Fibroblast of skin of scalp (primary cell): ENCODE results near the gene PPP1R13L.

ENCODE experiments used
- DNase-seq: peaks from one replicate; pipeline ENCODE4 v3.0.0-alpha.2; 2013

The PPP1R13L gene

DNA sequence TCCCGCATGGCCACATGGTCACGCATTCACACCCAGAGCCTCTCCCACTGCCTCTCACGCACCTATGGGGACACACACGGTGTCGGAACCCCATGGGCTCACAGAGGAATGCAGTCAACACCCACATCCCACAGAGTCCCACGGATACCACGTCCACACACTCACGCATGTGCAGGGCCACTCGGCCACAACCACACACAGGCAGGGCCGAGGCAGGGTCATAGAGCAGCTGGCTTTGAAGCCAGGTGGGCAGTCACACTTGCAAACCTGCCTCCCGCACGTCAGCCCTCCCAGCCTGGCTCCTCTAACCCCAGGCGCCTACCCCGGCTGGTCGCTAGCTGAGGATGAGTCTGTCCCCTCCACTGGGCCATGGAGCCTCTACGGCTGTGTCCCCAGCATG, 42.6 kb downstream of the PPP1R13L start:
- no peak for DNase-seq

GRCh38 chr19:45361608-45362007, 43.3 kb downstream of the PPP1R13L start:
- DNase-seq: no peak

DNA sequence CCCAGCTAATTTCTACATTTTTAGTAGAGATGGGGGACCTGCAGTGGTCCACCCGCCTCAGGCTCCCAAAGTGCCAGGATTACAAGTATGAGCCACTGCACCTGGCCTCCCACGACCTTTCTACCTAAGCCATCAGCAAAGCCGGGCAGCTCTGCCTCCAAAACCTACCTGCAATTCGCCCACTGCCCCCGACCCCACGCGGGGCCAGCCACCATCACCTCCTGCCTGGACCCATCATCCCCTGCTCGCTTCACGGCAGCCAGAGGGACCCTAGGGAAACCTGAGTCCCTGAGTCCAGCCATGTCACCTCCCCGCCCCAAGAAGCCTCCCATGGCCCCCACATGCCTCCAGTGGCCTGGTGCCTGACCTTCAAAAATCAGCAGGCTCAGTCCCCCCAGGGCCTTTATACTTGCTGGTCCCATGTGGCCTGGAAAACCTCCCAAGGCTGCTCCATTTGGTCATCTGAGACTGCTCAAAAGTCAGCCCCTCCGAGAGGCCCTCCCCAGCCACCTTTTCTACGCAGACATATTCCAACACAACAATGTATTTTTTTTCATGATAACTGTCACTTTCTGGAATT, 46.6 kb downstream of the PPP1R13L start:
- no peak for DNase-seq

- DNase-seq: no peak
Measured at GRCh38 chr19:45357445-45357783, 47.5 kb downstream of the PPP1R13L start.

DNA sequence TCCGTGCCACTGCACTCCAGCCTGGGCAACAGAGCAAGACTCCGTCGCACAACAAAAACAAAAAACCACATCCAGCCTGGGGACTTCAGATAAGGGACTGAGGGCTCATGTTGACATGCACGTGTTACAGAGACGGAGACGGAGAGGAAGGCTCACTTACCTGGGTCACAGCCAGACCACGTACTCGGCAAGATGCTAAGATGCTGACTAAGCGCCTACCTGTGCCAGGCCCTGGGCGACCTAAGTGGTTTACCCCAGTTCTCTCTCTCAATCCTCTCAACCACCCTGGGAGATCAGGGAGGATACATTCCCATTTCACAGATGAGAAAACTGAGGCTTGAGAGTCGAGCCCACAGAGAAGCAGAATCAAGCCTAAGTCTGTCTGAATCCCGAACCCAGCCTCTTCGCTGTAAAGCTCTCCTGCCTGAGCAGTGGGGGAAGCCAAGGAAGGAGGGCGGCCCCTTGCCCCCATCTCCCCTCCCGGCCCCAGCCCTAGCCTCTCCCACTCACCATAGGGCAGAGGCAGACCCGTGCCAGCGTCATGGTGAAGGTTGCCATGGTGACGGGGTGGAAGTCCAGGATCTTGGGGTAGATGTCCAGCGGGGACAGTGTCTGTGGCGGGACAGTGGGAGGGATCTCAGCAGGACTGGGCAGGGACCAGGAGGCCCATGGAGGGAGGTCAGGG, 48.0 kb downstream of the PPP1R13L start:
- DNase-seq: no peak

DNA sequence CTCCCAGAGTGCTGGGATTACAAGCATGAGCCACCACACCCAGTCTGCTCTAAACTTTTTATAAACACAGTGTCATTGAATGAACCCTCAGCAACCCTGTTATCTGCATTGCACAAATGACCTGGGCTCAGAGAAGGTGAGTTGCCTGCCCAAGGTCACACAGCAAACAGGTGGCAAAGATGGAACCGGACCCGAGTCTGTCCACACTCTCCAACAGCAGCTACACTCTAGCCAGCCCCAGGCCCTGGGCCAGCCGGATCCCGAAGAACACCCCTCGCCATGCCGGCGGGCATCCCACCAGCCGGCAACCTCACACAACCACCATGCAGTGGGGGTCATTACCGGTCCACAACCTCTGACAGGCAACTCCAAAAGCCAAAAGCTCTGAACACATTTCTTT, 49.0 kb downstream of the PPP1R13L start:
- no peak for DNase-seq

DNA sequence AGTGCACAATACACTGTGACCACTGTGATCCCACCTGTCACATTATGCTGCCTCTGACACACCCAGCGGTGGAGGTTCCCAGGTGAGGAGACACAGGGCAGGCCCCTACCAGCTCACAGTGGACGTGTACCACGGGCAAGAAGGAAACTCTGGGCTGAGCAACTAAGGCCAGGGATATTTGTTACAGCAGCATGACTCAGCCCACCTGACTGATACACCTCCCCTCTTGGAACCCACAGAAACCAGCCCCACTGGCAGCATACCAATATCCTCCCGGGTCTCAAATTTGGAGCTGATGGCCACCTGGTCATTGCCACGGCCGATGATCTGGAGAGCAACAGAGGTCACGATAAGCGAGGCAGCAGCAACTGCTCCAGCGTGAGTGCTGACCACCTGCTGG, 49.5 kb downstream of the PPP1R13L start:
- no peak for DNase-seq

DNA sequence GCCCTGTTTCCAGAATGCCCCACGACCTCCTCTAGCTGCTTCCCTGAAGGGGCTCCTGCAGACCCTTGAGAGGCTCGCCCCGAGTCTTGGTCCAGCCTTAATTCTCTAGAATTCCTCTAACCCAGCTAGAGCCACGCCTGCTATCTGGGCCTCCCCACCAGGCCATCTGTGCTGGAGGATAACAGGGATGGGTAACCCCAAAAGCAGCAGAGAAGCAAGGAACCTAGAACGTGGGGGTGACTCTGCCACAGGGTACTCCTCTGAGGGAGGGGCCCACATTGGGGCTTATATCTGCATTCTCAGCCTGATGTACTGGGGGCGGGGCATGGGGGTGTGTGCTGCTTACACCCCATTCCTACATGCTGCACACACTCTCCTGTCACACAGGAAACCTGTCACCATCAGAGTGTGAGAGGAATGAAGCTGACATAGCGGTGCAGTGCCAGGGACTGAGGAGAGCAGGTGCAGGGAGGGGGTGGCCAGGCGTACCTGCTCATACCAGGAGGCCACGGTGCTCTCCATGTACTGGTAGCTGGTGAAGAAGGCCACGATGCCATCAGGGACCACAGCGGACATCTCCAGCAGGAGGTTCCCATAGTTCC, 50.5 kb downstream of the PPP1R13L start:
- DNase-seq: no peak

DNA sequence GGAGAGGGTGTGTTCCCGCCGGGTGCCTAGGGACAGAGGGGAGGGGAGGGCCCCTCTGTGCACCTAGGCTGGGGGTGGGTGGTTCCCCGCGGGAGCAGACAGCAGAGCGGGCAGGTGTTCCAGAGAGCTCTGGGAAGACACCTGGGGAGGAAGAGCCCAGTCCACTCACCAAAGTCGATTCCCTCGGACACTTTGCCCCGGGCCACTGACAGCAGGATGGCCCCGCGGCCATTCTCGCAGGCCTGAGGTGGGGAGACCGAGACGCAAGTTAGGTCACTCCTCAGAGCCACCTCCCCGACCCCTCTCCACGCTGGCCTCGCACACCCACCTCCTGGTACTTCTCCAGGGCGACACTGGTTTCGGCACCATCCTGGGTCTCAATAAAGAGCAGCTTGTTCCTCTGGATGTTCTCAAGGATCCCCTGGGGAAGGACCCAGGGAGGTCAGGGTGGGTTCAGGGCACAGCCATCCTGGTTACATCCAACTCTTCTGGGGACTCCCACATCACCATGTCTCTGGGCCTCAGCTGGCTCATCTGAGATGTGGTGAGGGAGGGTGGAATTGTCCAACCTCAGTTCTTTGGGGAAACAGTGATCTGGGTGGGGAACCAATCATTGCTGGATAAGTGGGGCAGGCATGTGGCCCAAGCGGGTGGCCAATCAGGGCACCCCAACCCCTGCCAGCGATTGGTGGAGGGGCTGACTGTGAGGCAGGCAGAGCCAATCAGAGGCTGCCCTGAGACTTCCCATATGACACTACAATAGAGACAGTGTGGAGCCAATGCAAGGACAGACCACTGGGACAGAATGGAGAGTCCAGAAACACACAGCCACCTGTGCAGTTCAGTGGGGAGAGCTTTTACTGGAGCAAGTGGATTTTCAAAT, 51.7 kb downstream of the PPP1R13L start:
- no peak for DNase-seq

DNA sequence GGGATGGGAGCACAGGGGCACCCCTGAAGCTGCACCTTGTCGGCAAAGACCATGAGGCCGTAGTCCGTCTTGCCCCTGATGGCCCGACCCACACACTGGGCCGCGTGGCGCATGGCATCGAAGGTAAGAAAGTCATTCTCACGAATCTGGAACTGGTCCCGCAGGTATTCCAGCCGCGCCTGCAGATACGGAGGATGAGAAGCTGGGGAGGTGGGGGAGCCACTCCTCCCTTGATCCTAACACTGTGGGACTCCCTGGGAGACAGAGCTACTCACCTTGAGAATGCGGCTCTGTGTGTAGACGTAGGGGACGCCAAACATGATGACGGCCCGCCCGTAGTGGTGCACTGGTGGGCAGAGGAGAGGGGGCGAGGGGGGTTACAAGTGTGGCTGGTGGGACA, 52.4 kb downstream of the PPP1R13L start:
- DNase-seq: no peak

DNA sequence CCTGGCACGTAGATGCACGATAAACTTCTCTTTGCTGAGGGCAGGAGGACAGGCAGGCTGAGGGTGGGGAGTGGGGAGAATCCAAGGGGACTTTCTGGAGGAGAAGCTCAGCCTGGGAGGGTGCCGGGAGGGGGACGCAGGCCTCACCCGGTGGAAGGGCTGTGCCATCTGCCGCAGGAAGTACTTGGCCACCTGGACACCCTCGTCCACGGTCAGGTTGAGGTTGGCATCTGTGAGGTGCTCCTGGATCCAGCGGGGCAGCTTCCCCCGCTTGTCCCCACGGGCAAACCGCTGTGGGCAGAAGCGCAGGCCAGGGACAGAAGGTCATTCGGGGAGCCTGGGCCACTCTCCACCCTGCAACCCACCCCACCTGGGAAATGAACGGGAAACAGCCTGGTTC, 52.8 kb downstream of the PPP1R13L start:
- DNase-seq: no peak

- DNase-seq: no peak
Measured at GRCh38 chr19:45351401-45351952, 53.4 kb downstream of the PPP1R13L start.

DNA sequence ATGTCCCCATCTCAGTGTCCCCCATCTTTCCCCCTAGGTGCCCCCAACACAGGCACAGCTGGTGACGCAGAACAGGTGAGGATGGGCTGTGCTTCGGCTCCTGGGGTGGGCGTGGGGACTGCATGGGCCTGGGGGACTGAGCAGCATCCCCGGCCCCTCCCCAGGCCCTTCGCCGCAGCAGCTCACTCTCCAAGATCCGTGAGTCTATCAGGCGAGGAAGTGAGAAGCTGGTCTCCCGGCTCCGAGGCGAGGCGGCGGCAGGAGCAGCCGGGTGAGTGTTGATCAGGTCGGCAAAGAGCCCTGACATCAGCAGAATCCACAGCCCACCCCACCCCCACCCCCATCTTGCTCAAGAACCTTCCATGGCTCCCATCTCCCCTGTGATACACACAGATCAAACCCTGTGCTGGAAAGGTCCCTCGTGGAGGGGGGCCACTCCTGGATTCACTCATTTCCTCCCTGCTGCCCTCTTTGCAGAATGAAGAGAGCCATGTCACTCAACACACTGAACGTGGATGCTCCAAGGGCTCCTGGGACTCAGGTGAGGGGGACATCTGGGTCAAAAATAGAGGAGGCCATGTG, 54.3 kb downstream of the PPP1R13L start:
- no peak for DNase-seq

- no peak for DNase-seq
Measured at GRCh38 chr19:45349430-45349941, 55.4 kb downstream of the PPP1R13L start.

DNA sequence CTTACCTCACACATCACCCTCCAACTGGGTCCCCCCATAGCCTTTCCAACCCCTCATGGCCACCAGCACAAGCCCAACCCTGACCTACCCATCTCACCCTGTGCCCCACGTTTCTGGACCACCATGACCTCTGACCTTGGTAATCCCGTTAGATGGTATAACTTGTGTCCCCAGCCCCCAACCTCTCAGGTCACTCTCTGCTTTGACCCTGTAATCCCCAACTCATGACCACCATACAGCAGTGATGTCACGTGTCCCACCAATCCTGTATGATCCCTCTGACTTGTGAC, 55.8 kb downstream of the PPP1R13L start:
- DNase-seq: no peak

DNA sequence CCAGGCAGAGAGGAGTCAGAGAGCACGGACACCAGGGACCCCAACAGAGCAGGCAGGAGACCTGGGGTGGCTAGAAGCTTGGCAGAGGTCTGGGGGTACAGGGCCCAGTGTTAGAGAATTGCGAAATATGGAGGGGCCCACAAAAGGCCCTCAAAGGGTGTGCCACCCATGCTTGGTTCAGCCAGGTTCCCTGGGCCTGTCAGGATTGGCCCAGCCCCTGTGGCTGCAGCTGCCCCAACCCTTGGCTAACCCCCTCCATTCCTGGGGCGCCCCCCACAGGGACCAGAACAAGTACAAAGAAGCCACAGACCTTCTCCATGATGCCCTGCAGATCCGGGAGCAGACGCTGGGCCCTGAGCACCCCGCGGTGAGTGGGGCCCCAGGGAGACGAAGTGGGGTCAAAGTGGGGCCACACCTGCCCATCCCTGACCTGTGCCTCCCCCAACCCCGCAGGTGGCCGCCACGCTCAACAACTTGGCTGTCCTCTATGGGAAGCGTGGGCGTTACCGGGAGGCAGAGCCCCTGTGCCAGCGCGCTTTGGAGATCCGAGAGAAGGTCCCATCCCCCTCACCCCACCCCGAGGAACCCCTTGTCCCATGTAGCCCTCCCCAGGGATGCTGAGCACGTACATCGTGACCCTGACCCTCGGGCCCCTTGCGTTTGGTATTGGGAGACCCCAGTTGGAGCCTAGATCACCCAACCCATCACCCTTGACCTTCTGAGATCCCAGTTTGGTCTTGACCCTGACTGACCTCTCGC, 56.3 kb downstream of the PPP1R13L start:
- DNase-seq: peak; percentile 19

GRCh38 chr19:45347570-45348366, 57.1 kb downstream of the PPP1R13L start:
- DNase-seq: no peak

GRCh38 chr19:45346449-45346848, 58.4 kb downstream of the PPP1R13L start:
- DNase-seq: no peak

DNA sequence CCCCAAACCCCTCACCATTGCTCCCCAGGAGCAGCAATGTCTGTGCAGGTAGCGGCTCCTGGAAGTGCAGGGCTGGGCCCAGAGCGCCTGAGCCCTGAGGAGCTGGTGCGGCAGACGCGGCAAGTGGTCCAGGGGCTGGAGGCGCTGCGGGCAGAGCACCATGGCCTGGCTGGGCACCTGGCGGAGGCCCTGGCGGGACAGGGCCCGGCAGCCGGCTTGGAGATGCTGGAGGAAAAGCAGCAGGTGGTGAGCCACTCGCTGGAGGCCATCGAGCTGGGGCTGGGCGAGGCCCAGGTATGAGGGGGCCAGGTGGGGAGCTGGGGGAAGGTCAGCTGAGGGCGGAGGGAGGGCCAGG, 59.4 kb downstream of the PPP1R13L start:
- DNase-seq: no peak

DNA sequence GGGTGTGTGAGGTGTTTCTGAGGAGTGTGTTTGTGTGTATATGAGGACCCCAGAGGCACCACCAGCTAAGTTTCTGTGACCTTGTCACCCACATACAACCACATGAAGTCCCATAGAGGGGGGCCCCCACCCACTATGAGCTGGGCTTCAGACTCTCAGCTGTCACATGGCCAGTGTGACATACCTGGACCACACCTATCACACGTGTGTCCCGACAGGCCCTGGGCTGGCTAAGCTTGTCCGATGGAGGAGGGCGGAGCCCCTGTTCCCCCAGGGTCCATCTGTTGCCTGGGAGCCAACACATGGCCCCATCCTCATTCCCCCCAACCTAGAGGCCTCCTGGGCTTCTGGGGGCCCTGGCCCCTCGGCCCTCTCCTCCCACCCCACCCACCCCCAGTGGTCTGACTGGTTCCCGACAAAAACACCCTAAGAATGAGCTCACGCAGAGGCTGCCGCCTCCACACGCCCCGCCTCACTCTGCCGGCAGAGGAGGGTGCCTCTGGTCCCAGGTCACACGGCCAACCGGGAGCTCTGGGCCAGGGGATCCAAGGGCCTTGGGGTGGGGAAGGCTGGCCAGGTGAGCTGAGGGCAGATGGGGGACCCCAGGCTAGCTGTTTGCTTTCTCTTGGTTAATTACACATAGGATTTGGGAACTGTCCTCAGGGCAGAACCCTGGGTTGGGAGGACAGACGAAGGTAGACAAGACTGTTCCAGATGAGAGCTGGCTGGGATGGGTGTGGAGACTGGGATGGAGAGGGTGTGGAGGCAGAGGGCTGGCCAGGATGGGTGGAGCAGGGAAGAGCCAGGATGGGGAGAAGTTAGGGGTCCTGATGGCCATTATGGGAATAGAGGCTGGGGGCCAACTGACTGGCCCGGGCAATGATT, 60.0 kb downstream of the PPP1R13L start:
- no peak for DNase-seq
